Smooth muscle cell (in vitro differentiated cells): ENCODE measurements around the gene RANBP9. TPM values are rescaled to one million over a fixed set of nuclear protein-coding genes. Genes with fewer than 3 reads are reported as not detected.

Experiments
- DNase-seq: peaks from one replicate; lab custom pipeline; 2025; ENCODE audit not compliant: unreplicated experiment; lab: John Stamatoyannopoulos, UW
- H2AFZ ChIP-seq: fragments of 200-600 bp; sonication (generic); 2 replicates; pipeline ENCODE4 v1.6.0; 2016; ENCODE audit warnings: antibody characterized with exemption, low read depth, mild to moderate bottlenecking
- H3F3A ChIP-seq: fragments of 200-600 bp; sonication (generic); 2 replicates; pipeline ENCODE4 v1.6.0; 2017; ENCODE audit warnings: antibody characterized with exemption, low read depth
- H3K27ac ChIP-seq: fragments of 200-600 bp; sonication (generic); 2 replicates; pipeline ENCODE4 v1.5.1; 2016; ENCODE audit warnings: low read depth, mild to moderate bottlenecking
- H3K27me3 ChIP-seq: fragments of 200-600 bp; sonication (generic); 2 replicates; pipeline ENCODE4 v1.6.1; 2016; ENCODE audit warnings: low read depth, mild to moderate bottlenecking
- H3K36me3 ChIP-seq: fragments of 200-600 bp; sonication (generic); 2 replicates; pipeline ENCODE4 v1.5.1; 2016; ENCODE audit warnings: low read depth
- H3K4me1 ChIP-seq: fragments of 200-600 bp; sonication (generic); 2 replicates; pipeline ENCODE4 v1.5.1; 2016; ENCODE audit warnings: low read depth
- H3K4me2 ChIP-seq: fragments of 200-600 bp; sonication (generic); 2 replicates; pipeline ENCODE4 v1.6.0; 2016; ENCODE audit warnings: mild to moderate bottlenecking
- H3K4me3 ChIP-seq: fragments of 200-600 bp; sonication (generic); 2 replicates; pipeline ENCODE4 v1.5.1; 2016; ENCODE audit warnings: mild to moderate bottlenecking
- H3K79me2 ChIP-seq: fragments of 200-600 bp; sonication (generic); 2 replicates; pipeline ENCODE4 v1.6.0; 2016; ENCODE audit warnings: low read depth, mild to moderate bottlenecking
- H3K9ac ChIP-seq: fragments of 200-600 bp; sonication (generic); 2 replicates; pipeline ENCODE4 v1.6.0; 2016; ENCODE audit warnings: low read depth
- H3K9me3 ChIP-seq: fragments of 200-600 bp; sonication (generic); replicated peaks from 2 replicates; pipeline ENCODE4 v1.5.1; 2016; ENCODE audit warnings: low read depth
- H4K20me1 ChIP-seq: fragments of 200-600 bp; sonication (generic); 2 replicates; pipeline ENCODE4 v1.6.0; 2016; ENCODE audit warnings: low read depth
- WGBS: methylation state at CpG from one replicate; pipeline ENCODE4 v1.1.7; 2016; ENCODE audit warnings: low lambda C conversion rate; 5-methylcytosine and 5-hydroxymethylcytosine counted together
- polyA plus RNA-seq: library from polyadenylated mRNA; unstranded; fragments of >200 nt; fragmentation: Nextera tagmentation; extraction: Ambion mirVana; gene quantifications from 2 replicates; pipeline ENCODE4 v1.2.1, GENCODE V29; 2016
- total RNA-seq: library from RNA; depleted of rRNA; stranded (reverse); fragments of >200 nt; gene quantifications from 2 replicates; pipeline ENCODE4 v1.2.3, GENCODE V29; 2014
- TF ChIP-seq, protein P1 (sequence below): fragments of 200-600 bp; sonication (generic); IDR thresholded peaks from 2 replicates; pipeline ENCODE4 v1.5.1; 2017; ENCODE audit warnings: borderline replicate concordance, mild to moderate bottlenecking, antibody characterized with exemption; ENCODE audit not compliant: insufficient read depth, poor library complexity, severe bottlenecking

RANBP9 gene
- total and polyA plus RNA-seq, 2 experiments from 2014 or later, result 26.9 to 40.9 TPM

DNA sequence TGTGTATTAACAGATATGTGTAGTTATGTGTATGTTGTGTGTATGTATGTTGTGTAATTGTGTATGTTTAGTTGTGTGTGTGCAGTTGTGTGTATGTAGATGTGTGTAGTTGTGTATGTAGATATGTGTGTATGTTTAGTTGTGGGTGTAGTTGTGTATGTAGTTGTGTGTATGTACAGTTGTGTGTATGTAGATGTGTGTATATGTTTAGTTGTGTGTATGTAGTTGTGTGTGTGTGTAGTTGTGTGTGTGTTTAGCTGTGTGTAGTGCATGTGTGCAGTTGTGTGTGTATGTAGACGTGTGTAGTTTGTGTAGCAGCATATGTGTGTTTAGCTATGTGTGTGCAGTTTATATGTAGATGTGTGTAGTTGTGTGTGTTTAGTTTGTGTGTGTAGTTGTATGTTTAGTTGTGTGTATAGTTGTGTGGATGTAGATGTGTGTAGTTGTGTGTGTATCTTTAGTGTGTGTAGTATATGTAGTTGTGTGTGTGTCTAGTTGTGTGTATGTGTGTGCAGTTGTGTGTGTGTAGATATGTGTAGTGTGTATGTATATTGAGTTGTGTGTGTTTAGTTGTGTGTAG is 121.0 kb downstream of the RANBP9 start:
- TF ChIP-seq, protein P1, sequence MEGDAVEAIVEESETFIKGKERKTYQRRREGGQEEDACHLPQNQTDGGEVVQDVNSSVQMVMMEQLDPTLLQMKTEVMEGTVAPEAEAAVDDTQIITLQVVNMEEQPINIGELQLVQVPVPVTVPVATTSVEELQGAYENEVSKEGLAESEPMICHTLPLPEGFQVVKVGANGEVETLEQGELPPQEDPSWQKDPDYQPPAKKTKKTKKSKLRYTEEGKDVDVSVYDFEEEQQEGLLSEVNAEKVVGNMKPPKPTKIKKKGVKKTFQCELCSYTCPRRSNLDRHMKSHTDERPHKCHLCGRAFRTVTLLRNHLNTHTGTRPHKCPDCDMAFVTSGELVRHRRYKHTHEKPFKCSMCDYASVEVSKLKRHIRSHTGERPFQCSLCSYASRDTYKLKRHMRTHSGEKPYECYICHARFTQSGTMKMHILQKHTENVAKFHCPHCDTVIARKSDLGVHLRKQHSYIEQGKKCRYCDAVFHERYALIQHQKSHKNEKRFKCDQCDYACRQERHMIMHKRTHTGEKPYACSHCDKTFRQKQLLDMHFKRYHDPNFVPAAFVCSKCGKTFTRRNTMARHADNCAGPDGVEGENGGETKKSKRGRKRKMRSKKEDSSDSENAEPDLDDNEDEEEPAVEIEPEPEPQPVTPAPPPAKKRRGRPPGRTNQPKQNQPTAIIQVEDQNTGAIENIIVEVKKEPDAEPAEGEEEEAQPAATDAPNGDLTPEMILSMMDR, result no peak
- Histone ChIP-seq H3K9me3 (no peaks in the 10 kb centered on the region), H3K79me2 (no peaks in the 10 kb centered on the region), H3F3A (no peaks in the 10 kb centered on the region), H3K4me1 (no peaks in the 10 kb centered on the region), H3K27ac (no peak overlapping the region), H2AFZ (no peak overlapping the region), H3K4me2 (no peak overlapping the region), H3K4me3 (no peak overlapping the region), H3K9ac (no peak overlapping the region), H3K36me3 (no peaks in the 10 kb centered on the region), H3K27me3 (no peaks in the 10 kb centered on the region), H4K20me1 (no peaks in the 10 kb centered on the region)
- 100% methylated on average over 1 of the region's 1 CpG for WGBS
- DNase-seq, result no peak

DNA sequence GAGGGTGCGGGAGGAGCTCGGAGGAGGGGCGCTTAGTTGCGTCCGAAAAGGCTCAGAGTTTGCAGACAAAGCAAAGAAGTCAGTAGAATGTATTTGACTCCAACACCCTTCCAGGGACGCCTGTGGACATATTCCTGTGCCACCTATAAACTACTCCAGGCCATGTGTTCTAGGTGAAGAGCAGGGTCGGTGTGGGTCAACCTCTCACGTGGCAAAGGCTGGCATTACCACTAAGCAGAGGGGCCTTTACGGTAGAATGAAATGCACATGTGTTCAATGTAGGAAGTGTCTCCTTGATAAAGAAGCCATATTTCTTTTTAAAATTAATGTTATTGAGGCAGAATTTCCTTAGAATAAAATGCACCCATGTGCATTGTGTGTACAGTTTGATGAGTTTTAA is 121.8 kb downstream of the RANBP9 start:
- Histone ChIP-seq H3K4me2 (no peak overlapping the region), H2AFZ (no peak overlapping the region), H3K4me1 (no peaks in the 10 kb centered on the region), H3F3A (no peaks in the 10 kb centered on the region), H3K79me2 (no peaks in the 10 kb centered on the region), H3K9me3 (no peaks in the 10 kb centered on the region), H3K4me3 (no peak overlapping the region), H4K20me1 (no peaks in the 10 kb centered on the region), H3K27me3 (no peaks in the 10 kb centered on the region), H3K9ac (no peak overlapping the region), H3K36me3 (no peaks in the 10 kb centered on the region), H3K27ac (no peak overlapping the region)
- 96% methylated on average over 9 of the region's 9 CpGs for WGBS
- TF ChIP-seq, protein P1, result no peak
- DNase-seq, result no peak

DNA sequence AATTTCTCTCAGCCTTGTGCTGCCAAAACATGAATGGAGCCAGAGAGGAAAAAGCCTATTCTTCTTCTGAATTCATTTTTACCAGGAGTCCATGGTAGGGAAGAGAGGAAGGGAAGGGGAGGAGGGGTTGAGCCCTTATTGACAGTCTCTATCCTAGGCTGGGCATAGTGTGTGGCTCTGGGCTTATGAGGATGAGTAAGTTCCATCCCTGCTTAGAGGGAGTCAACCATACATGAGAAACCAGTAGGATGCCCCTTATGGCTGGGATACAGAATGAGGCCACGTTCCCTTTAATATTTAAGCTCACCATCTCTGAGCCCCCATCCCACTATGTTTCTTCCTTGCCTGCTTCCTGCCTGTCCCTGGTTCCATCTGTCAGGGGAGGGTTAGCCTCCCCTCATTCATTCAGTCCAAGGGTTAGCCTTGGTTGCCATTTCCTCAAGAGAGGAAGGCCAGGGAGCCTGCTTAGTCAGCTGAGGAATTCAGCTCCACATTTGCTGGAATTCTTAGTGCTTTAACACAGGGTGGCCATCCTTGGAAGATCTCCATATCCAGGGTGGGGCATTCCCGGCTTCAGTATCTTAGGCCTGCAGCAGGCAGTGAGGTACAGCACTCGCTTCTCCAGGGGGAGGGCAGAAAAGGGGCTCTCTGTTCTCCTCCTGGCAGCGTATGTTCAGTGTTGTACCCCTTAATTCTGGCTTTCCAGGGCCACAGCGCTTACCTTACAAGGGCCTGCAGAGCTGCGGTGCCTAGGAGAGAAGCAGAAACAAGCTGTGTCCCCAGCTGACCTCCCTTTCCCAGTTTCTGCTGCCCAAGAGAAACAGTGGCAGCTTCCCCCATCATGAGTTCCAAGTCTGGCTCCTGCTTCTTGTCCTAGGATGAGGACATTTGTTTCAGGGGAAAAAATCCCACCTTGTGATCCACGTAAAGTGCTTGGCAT is 124.8 kb downstream of the RANBP9 start:
- no peak overlapping the region for H2AFZ ChIP-seq
- DNase-seq, result no peak
- 97% methylated on average over 7 of the region's 7 CpGs for WGBS
- no peaks in the 10 kb centered on the region for H3K79me2 ChIP-seq
- H3F3A ChIP-seq, result no peaks in the 10 kb centered on the region
- H3K4me2 ChIP-seq, result no peak overlapping the region
- no peaks in the 10 kb centered on the region for H3K36me3 ChIP-seq
- H3K27me3 ChIP-seq, result no peaks in the 10 kb centered on the region
- H3K4me1 ChIP-seq, result no peaks in the 10 kb centered on the region
- H3K9me3 ChIP-seq, result no peaks in the 10 kb centered on the region
- H3K9ac ChIP-seq, result no peak overlapping the region
- TF ChIP-seq, protein P1, result no peak
- H4K20me1 ChIP-seq, result no peaks in the 10 kb centered on the region
- H3K27ac ChIP-seq, result no peak overlapping the region
- no peak overlapping the region for H3K4me3 ChIP-seq
